ENCODE data around the gene PROKR1. TPM values are rescaled to one million over a fixed set of nuclear protein-coding genes. Genes with fewer than 3 reads are reported as not detected.

The PROKR1 gene
- total RNA-seq (2021; ENCODE audit: unreplicated experiment) (not detected), Bru-seq, nascent RNA (not detected), BruChase-seq, experiment 1, labeled RNA remaining after a 6-hour chase (percentile 25 among the genes with signal in this experiment), BruChase-seq, experiment 2, labeled RNA remaining after a 2-hour chase (percentile 18 among the genes with signal in this experiment)
- 0.03 TPM in 1 of 2 replicates, not detected in the other for polyA plus RNA-seq (2012)
- long read RNA-seq: 0 reads

GRCh38 chr2:68643011-68643873 is at the start of gene PROKR1:
Gene PROKR1 (plus strand): TSS chr2:68643579. CDS start chr2:68645822, 2,243 bp downstream.
- ChIA-PET CTCF (no interaction called here), RAD21 (ENCODE audit: low non-redundant PET in 1 of 2, low total read pairs in 2 of 2, uncharacterized antibody in 2 of 2, unreplicated experiment in 2 of 2) (no interaction called here), POLR2A (no interaction called here)
- no peaks in the 10 kb centered on the region for H4K20me1 ChIP-seq (ENCODE audit: insufficient read depth)
- no peak within 1 kb of the TSS for H3K4me2 ChIP-seq (ENCODE audit: low read length)
- TF ChIP-seq ELF1 (IDR thresholded peaks at IDR 0.05; ENCODE audit: borderline replicate concordance, low read depth) (no peak), SRF (IDR thresholded peaks at IDR 0.05; ENCODE audit: low read depth) (no peak), CEBPB (IDR thresholded peaks at IDR 0.05; ENCODE audit: low read depth) (no peak), SIN3A (IDR thresholded peaks at IDR 0.05; ENCODE audit: low read depth) (no peak), CTCF (IDR thresholded peaks at IDR 0.05 in 2 of 3, conservative IDR thresholded peaks at IDR 0.05 in 1 of 3; ENCODE audit: borderline replicate concordance in 1 of 3, insufficient read depth in 1 of 3, low read depth in 2 of 3, low read length in 2 of 3) (no peak), SP1 (IDR thresholded peaks at IDR 0.05; ENCODE audit: low read depth) (no peak), POLR2AphosphoS5 (IDR thresholded peaks at IDR 0.05; ENCODE audit: low read depth, low read length) (no peak), MAX (IDR thresholded peaks at IDR 0.05) (no peak), EGR1 (IDR thresholded peaks at IDR 0.05; ENCODE audit: low read depth) (no peak), REST (IDR thresholded peaks at IDR 0.05; ENCODE audit: low read depth) (no peak), ZFX (IDR thresholded peaks at IDR 0.05) (no peak), YY1 (IDR thresholded peaks at IDR 0.05; ENCODE audit: extremely low read depth, insufficient replicate concordance, low read depth, low read length) (no peak), TCF7L2 (IDR thresholded peaks at IDR 0.05; ENCODE audit: borderline replicate concordance, extremely low read depth, insufficient read depth, insufficient read length) (no peak), JUND (IDR thresholded peaks at IDR 0.05) (no peak), EZH2 (IDR thresholded peaks at IDR 0.05) (no peak), ZNF274 (IDR thresholded peaks at IDR 0.05; ENCODE audit: low read depth, low read length) (no peak), ATF3 (IDR thresholded peaks at IDR 0.05) (no peak), POLR2A (IDR thresholded peaks at IDR 0.05; ENCODE audit: borderline replicate concordance, extremely low read depth, insufficient read depth, insufficient read length) (no peak)
- no peaks in the 10 kb centered on the region for H3K79me2 ChIP-seq (ENCODE audit: insufficient read depth, low read length)
- H3K27me3 ChIP-seq (ENCODE audit: insufficient read depth, low read length): peaks cover 6% of the 10 kb centered on the region; the same call in 1 of the 2 replicates
- intact Hi-C loops (cut with micrococcal nuclease): no loop called here
- no peaks in the 10 kb centered on the region for H3K9me2 ChIP-seq (ENCODE audit: insufficient read depth)
- DNase-seq (ENCODE audit: low read depth, low spot score): no peak
- no peak for ATAC-seq
- H3K4me1 ChIP-seq (ENCODE audit: control insufficient read depth in 1 of 2, insufficient read depth in 2 of 2, low read length in 2 of 2): no peaks in the 10 kb centered on the region
- no peak within 1 kb of the TSS for H3K4me3 ChIP-seq (replicated peaks in 1 of 2; ENCODE audit: low read depth in 1 of 2, low read length in 2 of 2)
- H3K9ac ChIP-seq (ENCODE audit: low read length): no peak within 1 kb of the TSS
- H3K9me3 ChIP-seq (ENCODE audit: control insufficient read depth in 1 of 2, insufficient read depth in 1 of 2, low read depth in 1 of 2, low read length in 2 of 2): no peaks in the 10 kb centered on the region
- no peaks in the 10 kb centered on the region for H3K36me3 ChIP-seq (ENCODE audit: control insufficient read depth in 1 of 2, insufficient read depth in 2 of 2, low read length in 2 of 2)
- no TSS peak for BruUV-seq (replicated peaks)
- no peak within 1 kb of the TSS for H3K27ac ChIP-seq (ENCODE audit: low read depth, low read length)
- H2AFZ ChIP-seq (ENCODE audit: low read depth, low read length, poor library complexity, severe bottlenecking): no peak within 1 kb of the TSS

Measured in HCT116 (cell line).